Type B pancreatic cell (in vitro differentiated cells): ENCODE results near the gene DAAM2. TPM values are rescaled to one million over a fixed set of nuclear protein-coding genes. Genes with fewer than 3 reads are reported as not detected.

Experiments
- DNase-seq: peaks from one replicate; pipeline ENCODE4 v3.0.0; 2021; ENCODE audit warnings: mixed read lengths; ENCODE audit not compliant: unreplicated experiment; ENCODE audit errors: extremely low spot score
- H3K27ac Mint-ChIP-seq: 2 replicates; pipeline ENCODE4 v1.8.0; 2021; ENCODE audit warnings: mild to moderate bottlenecking, mixed read lengths
- H3K27me3 Mint-ChIP-seq: 2 replicates; pipeline ENCODE4 v1.8.0; 2021; ENCODE audit warnings: mixed read lengths
- H3K36me3 Mint-ChIP-seq: 2 replicates; pipeline ENCODE4 v1.8.0; 2021; ENCODE audit warnings: mixed read lengths
- H3K4me1 Mint-ChIP-seq: one replicate; pipeline ENCODE4 v1.8.0; 2021; ENCODE audit warnings: mixed read lengths; ENCODE audit not compliant: unreplicated experiment
- H3K4me3 Mint-ChIP-seq: 2 replicates; pipeline ENCODE4 v1.8.0; 2021; ENCODE audit warnings: mild to moderate bottlenecking, mixed read lengths
- H3K9me3 Mint-ChIP-seq: 2 replicates; pipeline ENCODE4 v1.8.0; 2021; ENCODE audit warnings: mixed read lengths
- total RNA-seq: library from RNA; stranded (reverse); gene quantifications from 2 replicates; pipeline ENCODE4 v1.2.1, GENCODE V29; 2021; ENCODE audit warnings: low replicate concordance
- TF ChIP-seq, protein P1 (sequence below): fragments of 200-600 bp; sonication (generic); conservative IDR thresholded peaks from 2 replicates; pipeline ENCODE4 v1.5.0; 2021; ENCODE audit warnings: antibody characterized with exemption, mild to moderate bottlenecking

Gene DAAM2
- total RNA-seq, 1 donor from 2014 or later, result 22.6 TPM

DNA sequence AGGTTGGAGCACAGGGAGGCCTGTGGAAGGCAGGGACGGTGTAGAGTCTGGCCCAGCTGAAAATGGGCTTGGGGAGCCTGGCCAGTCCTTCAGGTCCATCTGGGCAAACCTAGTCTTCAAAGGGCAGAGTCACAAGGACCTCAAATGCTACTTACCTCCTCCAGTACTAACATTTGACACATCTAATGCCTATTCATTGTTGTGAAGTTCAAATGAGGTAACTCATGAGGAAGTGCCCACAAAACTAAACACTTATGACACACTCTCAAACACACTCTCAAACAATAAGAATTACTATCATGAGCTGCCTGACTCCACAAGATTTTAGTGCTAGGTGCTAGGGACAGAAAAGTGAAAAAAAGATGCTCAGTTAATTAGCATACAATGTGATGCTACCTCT lies 27.1 kb downstream of the DAAM2 start:
- H3K27me3 Mint-ChIP-seq, result no peaks in the 10 kb centered on the region
- TF ChIP-seq, protein P1, sequence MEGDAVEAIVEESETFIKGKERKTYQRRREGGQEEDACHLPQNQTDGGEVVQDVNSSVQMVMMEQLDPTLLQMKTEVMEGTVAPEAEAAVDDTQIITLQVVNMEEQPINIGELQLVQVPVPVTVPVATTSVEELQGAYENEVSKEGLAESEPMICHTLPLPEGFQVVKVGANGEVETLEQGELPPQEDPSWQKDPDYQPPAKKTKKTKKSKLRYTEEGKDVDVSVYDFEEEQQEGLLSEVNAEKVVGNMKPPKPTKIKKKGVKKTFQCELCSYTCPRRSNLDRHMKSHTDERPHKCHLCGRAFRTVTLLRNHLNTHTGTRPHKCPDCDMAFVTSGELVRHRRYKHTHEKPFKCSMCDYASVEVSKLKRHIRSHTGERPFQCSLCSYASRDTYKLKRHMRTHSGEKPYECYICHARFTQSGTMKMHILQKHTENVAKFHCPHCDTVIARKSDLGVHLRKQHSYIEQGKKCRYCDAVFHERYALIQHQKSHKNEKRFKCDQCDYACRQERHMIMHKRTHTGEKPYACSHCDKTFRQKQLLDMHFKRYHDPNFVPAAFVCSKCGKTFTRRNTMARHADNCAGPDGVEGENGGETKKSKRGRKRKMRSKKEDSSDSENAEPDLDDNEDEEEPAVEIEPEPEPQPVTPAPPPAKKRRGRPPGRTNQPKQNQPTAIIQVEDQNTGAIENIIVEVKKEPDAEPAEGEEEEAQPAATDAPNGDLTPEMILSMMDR, result no peak

DNA sequence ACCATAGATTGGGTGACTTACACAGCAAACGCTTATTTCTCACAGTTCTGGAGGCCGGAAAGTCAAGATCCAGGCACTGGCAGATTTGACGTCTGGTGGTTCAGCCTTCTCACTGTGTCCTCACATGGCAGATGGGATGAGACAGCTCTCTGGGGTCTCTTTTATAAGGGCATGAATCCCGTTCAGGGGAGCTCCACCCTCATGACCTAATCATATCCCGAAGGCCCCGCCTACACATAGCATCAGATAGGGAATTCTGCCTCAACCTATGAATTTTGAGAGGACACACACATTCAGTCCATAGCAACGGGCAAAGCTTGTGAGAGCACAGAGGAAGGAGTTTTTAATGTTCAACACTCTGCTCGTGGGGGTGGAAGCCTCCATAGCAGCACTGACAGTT lies 27.5 kb downstream of the DAAM2 start:
- TF ChIP-seq, protein P1, result no peak
- DNase-seq, result no peak
- peaks cover 3% of the 10 kb centered on the region for H3K36me3 Mint-ChIP-seq
- no peaks in the 10 kb centered on the region for H3K27me3 Mint-ChIP-seq
- H3K4me3 Mint-ChIP-seq, result no peak overlapping the region
- no peaks in the 10 kb centered on the region for H3K9me3 Mint-ChIP-seq
- peak overlapping the region; percentile 66 for H3K27ac Mint-ChIP-seq
- peaks cover 26% of the 10 kb centered on the region for H3K4me1 Mint-ChIP-seq

More for the DNA sequence above, 27.1 kb downstream of the DAAM2 start:
- peaks cover 23% of the 10 kb centered on the region for H3K4me1 Mint-ChIP-seq
- H3K9me3 Mint-ChIP-seq, result no peaks in the 10 kb centered on the region
- no peak overlapping the region for H3K4me3 Mint-ChIP-seq
- H3K36me3 Mint-ChIP-seq, result peaks cover 3% of the 10 kb centered on the region
- peak overlapping the region; percentile 66 for H3K27ac Mint-ChIP-seq
- no peak for DNase-seq

DNA sequence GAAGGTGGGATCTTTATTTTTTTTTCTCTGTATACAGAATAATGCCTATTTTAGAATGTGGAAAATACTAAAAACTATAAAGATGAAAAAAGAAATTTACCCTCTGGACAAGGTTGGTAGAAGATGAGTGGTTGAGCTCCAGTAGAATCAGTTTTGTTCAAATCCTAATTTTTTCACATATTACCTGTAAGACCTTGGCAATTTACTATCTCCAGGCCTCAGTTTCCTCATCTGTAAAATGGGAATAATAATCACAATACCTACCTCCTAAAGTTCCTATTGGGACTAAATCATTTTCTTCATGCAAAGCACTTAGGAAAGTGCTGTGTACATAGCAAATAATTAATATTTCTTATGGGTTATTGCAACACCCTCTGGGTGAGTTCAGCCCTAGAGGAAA lies 28.4 kb downstream of the DAAM2 start:
- TF ChIP-seq, protein P1, result no peak
- DNase-seq, result no peak
- Mint-ChIP-seq H3K9me3 (no peaks in the 10 kb centered on the region), H3K4me3 (no peak overlapping the region), H3K27me3 (no peaks in the 10 kb centered on the region), H3K36me3 (peaks cover 3% of the 10 kb centered on the region), H3K4me1 (peaks cover 26% of the 10 kb centered on the region), H3K27ac (no peak overlapping the region)

DNA sequence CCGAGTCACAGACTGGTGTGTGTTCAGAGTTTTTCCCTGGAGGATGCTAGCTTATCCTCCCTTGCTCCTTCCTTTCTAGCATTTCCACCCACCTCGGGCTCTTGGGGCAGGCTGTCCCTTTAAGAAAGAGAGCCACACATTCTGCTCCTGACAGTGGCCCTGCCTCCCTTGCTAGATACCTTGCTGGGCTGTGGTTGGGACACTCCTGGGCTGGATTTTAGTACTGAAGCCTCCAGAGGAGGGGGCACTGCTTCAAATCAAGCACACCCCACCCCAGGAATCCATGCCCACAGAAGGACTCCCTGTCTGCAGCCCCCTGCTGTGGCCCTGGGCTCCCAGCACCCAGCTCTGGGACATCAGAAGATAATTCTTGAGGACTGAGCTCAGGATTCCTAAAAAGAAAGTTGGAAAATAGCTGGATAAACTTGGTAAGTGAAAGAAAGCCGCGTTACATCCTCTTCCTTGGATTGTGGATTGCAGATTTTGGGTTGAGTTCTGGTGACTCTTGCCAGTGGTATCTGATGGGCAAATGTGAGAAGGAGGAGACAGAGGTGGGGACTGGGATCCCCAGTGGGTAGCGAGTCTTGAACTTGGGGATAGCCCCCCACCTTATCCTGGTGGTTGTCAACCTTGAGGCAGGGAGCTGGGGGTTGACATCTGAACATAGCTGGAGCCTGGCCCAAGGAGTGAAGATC lies 29.0 kb downstream of the DAAM2 start:
- Mint-ChIP-seq H3K4me1 (peaks cover 26% of the 10 kb centered on the region), H3K27me3 (no peaks in the 10 kb centered on the region), H3K4me3 (no peak overlapping the region), H3K36me3 (peaks cover 3% of the 10 kb centered on the region), H3K9me3 (no peaks in the 10 kb centered on the region), H3K27ac (no peak overlapping the region)
- TF ChIP-seq, protein P1, result no peak
- DNase-seq, result no peak

DNA sequence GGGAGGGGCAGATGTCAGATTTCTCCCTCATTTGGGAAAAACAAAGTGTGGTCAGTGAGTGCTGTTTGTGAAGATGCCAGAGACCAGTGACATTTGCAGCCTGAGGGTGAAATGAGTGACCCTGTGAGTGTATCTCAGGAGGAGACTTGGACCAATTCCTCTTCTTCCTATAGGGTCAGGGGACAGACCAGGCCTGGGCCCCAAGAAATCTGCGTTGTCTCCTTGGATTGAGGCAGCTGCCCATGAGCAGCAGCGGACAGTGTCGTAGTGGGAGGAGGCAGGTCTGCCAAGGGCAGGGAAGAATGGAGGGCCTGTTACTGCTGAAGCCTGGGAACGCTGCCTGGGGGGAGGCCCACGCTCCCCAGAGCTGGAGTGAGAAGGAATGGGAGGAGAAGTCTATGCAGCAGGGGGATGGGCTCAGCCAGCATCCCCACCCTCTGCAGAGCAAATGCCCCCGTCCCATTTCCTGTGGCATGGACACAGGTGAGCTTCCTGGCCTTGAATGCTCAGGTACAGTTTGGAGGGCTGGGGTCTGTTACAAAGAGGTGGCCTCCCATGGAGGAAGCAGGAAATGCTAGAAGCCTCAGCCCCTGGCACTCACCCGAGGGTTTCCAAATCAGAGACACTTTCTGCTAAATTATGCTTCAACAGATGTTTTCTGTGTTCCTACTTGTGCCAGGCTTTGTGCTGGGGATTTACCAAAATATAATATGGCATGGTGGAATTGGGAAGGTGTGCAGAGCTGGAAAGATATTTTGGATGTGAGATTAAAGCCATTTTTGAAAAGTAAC lies 29.8 kb downstream of the DAAM2 start:
- Mint-ChIP-seq H3K27me3 (no peaks in the 10 kb centered on the region), H3K36me3 (peaks cover under 1% of the 10 kb centered on the region), H3K9me3 (no peaks in the 10 kb centered on the region), H3K27ac (no peak overlapping the region), H3K4me1 (peaks cover 26% of the 10 kb centered on the region), H3K4me3 (no peak overlapping the region)
- TF ChIP-seq, protein P1, result no peak
- DNase-seq, result no peak
